GM10847 (cell line): ENCODE results near the gene CLK4.

Experiments used
- POLR2A ChIP-seq: IDR thresholded peaks from 2 replicates; pipeline ENCODE4 v1.6.1; 2011; ENCODE audit not compliant: insufficient read length; ENCODE audit errors: extremely low read depth

CLK4 gene

DNA sequence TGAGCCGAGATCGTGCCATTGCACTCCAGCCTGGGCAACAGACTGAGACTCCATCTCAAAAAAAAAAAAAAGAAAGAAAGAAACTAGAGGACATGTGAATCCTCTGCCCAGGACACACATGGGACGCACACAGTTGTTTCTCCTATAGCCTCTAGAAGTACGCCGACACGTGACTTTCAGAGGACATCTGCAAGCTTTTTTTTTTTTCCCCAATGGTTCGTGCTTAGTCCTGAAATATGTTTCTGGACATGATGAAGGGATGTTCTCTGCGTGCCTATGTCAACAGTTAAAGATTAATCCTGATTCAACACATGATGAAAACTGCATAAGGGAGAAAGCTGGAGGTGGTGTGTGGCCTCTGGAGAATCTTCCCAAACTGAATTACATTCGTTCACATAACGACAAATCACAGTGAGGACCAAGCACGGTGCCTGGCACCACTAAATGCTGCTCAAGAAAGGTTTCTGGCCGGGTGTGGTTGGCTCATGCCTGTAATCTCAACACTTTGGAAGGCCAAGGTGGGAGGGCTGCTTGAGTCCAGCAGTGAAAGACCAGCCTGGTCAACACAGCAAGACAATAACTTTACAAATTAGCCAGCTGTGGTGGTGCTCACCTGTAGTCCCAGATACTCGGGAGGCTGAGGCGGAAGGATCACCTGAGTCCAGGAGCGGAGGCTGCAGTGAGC is 46.4 kb downstream of the CLK4 start:
- TF ChIP-seq POLR2A: no peak

DNA sequence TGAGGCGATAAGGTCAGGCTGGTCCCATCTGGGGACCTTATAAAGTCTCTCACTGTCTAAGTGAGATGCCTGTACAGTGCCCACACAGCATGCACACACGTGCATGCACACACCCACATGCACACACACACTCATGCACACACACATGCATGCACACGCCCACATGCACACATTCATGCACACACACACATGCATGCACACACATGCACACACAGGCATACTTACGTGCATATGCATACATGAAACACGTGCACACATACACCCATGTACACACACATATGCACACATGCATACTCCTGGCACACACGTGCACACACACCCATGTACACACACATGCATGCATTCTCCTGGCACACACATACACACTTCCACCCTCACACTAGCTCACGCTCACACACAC is 48.9 kb downstream of the CLK4 start:
- no peak for TF ChIP-seq POLR2A

DNA sequence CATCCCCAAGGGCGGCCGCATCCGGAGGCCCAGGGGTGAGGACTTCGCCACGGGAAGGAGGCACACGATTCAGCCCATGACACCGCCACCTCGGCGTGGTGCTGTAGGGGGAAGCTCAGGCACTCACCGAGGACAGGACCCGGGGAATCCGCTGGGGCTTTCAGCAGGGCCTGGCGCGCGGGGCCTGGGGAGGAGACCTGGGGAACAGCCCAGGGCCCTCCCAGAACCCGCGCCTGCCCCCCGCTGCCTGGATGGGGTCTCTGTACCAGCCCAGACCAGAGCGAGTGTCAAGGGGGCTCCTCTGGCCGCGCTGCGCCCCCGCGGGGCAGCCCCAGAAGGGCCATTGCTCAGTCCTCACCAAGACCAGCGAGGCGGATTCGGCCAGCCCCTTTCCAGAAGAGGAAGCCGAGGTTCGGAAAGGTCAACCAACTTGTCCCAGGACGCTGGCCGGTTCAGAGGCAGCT is 49.4 kb downstream of the CLK4 start:
- no peak for TF ChIP-seq POLR2A

DNA sequence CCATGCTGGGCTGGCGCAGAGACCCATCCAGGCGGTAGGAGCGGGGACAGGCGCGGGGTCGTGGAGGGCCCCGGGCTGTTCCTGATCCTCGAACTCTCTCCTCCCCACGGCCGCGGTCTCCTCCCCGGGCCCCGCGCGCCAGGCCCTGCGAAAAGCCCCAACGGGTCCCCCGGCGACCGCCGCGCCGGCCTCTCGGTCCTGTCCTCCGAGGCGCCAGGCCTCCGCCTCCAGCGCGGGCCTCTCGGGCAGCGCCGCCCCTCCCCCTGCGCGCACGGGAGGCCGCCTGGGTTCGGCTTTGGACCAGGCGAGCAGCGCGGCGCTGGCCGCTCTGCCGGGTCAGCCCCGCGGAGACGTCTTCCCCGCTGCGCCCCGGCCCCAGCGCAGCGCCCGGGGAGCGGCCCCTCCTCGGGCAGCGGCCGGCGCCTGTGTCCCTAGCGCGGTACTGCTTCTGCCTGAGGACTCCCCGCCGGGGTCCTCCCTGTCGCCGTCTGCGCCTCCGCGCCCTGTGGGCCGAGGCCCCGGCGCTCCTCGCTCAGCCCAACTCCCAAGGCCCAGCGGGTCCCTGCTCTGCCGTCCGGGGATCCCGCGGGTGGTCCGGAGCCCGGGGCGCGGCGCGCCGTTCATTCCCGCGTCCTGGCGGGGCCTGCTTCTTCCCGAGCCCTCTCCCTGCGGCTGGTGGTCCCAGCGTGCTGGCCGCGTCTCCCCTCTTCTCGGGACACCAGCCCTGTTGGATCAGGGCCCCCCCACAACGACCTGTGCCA is 50.1 kb downstream of the CLK4 start:
- no peak for TF ChIP-seq POLR2A

DNA sequence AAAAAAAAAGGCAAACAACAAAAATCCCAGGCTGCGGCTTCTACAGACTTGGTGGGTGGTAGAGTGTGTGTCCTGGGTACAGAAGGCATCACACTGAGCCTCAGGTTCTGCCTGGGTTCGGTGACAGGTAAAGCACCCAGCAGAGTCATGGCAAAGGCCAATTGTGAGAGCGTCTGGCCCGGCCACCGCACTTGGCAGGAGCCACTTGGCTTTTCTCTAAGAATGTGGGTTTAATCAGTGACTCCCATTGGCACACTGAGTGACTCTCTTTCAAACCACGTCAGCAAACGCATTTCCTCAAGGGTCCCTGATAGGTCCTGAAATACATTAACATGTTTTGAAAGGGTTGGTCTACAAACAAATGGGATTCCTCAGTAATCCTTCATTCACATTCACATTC is 53.6 kb downstream of the CLK4 start:
- TF ChIP-seq POLR2A: no peak

DNA sequence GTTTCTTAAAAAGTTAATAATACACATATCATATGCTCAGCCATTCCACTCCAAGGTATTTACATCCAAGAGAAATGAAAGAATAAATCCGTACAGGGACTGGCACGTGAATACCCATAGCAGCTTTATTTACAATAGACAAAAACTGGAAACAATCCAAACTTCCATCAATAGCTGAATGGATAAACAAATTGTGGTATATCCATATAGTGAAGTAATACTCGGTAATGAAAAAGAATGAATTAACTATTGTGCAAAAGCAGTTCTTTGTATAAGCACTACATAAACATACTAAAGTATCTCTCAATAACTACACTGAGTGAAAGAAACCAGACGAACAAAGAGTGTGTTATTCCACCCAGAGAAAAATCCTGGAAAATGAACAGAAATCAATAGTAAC is 54.2 kb downstream of the CLK4 start:
- TF ChIP-seq POLR2A: no peak

DNA sequence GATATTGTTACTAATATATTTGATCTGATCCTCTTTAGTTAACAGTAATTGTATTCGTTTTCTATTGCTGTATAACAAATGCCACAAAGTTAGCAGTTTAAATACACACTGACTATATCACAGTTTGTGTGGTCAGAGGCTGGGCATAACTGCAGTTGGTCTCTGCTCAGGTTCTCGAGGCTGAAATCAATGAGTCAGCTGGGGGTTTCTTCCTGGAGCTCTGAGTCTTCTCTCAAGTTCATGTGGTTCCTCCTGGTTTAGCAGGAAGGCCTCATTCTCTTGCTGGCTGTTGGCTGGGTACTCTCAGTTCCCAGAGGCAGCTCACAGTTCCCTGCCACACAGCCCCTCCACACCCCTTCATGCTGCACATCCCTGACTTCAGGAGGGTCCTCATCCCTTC is 57.4 kb downstream of the CLK4 start:
- no peak for TF ChIP-seq POLR2A

DNA sequence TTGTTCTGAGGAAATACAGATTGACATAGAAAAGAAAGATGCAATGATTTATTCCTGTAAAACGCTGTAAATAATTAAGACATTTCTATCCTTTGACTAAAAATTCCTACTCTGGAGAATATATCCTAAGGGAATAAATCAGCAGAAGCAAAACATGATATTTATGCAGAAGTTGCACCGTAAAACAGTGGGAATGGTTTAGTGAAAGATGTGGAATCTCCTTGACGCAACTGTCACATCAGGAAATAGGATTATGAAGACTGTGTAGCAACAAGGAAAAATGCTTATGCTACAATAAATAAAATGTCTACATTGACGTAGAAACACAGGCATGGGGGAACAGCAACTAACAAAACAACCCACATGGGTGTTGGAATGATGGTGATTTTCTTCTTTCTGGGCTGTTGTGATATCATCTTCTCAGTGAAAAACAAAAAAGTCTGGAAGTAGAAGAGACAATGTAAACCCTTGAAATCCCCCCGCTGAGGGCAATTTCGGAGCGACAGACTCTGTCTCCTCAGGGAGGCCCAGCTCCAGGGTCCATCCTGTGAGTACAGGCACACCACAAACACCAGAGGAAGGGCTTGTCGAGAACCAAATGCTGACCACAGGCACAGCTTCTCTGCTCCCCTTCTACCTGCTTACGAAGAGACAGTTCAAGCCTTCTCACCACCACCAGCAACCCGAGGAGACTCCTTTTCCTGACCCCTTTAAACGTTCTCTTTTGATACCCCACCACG is 61.9 kb downstream of the CLK4 start:
- TF ChIP-seq POLR2A: no peak

DNA sequence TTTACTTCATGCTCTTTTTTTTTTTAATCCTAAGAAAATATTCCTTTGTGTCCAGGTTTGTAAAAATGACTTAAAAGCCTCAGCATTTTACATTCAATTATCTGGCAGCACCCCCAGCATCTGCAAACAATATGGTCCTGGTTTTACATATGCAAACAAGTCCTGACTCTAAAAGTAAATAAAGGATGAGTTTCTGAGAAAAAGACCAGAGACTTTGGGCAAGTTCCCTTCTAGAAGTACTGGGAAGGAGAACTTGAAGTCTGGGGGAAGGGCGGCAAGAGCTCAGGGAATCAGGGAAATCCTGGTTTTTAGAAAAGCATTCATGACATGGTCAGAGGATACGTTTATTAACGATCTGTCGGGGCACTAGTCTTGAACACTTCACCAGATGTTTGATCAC is 62.5 kb downstream of the CLK4 start:
- no peak for TF ChIP-seq POLR2A

DNA sequence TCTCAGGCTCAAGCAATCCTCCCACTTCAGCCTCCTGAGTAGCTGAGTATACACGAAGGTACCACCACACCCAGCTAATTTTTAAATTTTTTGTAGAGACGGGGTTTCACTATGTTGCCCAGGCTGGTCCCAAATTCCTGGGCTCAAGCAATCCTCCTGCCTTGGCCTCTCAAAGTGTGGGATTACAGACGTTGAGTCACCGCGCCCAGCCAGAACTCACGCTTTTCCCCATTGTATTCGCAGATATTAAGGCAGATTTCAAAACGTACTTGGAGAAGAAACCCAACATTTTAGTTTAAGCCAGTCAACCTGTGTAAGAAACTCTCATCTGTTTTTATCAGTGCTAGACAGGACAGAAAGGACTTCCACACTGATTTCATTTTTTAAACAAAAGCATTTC is 63.2 kb downstream of the CLK4 start:
- TF ChIP-seq POLR2A: no peak

DNA sequence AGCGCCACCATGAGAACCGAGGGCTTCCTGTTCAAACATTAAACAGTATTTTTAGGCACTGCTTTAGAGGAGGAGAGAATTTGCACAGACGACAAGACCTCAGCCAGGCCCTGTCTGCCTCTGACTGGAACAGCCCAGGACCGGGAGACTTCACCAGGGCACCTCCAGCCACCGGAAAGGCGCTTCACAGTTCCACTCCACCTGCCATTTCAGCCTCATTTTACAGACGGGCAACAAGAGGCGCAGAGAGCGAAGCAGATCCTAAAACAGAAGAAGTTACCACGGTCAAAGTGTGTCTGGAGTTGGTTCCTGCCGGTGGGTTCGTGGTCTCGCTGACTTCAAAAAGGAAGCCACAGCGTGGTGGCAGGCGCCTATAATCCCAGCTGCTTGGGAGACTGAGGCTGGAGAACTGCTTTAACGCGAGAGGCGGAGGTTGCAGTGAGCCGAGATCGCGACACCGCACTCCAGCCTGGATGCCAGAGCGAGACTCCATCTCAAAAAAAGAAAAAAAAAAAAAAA is 65.0 kb downstream of the CLK4 start:
- TF ChIP-seq POLR2A: no peak

DNA sequence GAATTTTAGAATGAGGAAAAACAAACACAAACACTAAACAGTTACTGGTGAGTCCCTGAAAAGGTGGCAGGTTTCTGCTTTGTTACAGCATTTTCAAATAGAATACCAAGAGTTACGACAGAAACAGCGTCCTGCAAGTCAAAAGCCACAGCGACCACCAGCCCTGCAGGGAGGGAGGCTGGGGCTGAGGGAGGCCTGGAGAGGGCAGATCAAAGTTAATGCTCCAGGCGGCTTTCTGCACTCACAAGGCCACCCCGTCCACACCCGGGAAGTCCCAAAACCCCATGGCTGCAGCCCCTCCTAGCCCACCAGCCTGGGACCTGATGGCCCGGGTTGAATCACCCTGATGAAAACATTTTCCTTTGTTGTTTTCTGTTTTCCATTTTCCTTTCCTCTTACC is 65.9 kb downstream of the CLK4 start:
- no peak for TF ChIP-seq POLR2A

DNA sequence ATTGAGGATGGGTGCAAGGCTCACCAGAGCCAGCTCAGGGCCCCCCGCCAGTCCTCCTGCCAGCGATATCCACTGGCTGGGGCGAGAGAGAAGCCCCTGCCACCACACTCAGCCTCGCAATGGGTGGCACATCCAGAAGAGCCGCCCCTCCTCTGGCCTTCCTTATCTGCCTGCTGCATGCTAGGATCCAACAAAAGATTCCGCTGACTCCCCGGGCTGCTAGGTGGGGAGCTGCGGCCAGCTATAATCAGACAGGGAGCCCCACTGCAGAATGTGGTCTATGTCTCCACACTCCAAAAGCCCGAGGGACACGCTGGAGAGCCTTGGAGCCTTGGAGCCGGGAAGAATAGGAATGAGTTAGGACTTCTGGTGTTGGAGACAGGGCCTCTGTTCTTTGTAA is 69.4 kb downstream of the CLK4 start:
- TF ChIP-seq POLR2A: no peak

DNA sequence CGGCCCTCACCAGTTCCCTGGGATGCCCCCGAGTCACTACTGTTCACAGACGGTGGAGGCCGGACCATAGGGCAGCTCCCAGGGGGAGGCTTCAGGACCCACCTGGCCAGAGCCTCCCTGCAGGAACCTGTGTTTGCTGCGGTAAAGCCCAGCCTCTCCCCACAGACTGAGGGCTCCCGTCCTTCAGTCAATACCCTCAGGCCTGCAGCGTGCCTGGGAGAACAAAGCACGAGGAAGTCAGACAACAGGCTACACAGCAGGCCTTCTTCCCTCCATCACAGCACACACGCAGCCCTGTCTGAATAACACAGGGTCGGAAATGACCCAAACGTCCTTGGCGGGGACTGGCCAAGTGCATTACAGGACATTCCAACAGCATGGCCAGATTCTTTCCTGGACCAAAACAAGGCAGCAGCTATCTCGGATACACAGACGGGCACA is 71.1 kb downstream of the CLK4 start:
- TF ChIP-seq POLR2A: no peak

DNA sequence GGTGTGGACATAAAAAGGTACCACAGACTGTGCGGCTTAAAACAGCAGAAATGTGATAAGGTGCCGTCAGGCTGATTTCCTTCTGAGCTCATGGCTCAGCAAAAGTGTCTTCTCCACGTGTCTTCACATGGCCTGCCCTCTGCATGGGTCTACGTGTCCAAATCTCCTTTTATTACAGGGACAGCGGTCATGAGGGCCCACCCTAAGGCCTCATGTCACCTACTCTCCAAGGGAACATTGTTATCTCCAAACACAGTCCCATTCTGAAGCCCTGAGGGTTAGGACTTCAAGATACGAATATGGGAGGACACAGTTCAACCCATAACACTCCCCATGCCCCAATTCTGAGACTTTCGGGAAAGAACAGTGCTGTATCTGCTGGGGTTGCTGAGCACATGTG is 71.8 kb downstream of the CLK4 start:
- TF ChIP-seq POLR2A: no peak

DNA sequence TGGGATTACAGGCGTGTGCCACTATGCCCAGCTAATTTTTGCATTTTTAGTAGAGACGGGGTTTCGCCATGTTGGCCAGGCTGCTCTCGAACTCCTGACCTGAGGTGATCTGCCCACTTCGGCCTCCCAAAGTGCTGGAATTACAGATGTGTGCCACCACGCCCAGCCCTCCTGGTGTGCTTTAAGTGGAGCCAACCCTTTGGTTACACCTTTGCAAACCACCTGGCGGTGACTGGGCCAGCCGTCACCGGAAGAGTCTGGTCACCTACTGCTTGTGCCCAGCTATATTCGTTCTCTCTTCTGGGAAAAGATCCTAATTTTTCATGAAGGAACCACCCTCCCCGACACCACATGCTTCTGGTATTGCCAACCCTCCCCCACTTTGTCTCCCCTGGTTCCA is 72.5 kb downstream of the CLK4 start:
- no peak for TF ChIP-seq POLR2A
